Mesodermal cell (in vitro differentiated cells): ENCODE results near the gene ANKRD33.

Source experiments
- H3K27ac ChIP-seq: 2 replicates; pipeline ENCODE4 v1.7.0; 2013; ENCODE audit warnings: mild to moderate bottlenecking, low read depth, low read length, moderate library complexity; ENCODE audit not compliant: severe bottlenecking
- H3K36me3 ChIP-seq: 2 replicates; pipeline ENCODE4 v1.7.1; 2013; ENCODE audit warnings: mild to moderate bottlenecking, low read length, moderate library complexity; ENCODE audit not compliant: control insufficient read depth, insufficient read depth
- H3K4me1 ChIP-seq: one replicate; pipeline ENCODE4 v1.7.1; 2013; ENCODE audit warnings: mild to moderate bottlenecking, low read length; ENCODE audit not compliant: insufficient read depth, control insufficient read depth, poor library complexity, severe bottlenecking
- H3K4me3 ChIP-seq: 2 replicates; pipeline ENCODE4 v1.7.0; 2013; ENCODE audit warnings: low read length, control low read depth, mild to moderate bottlenecking; ENCODE audit not compliant: insufficient read depth, poor library complexity, severe bottlenecking; ENCODE audit errors: extremely low read depth
- H3K9me3 ChIP-seq: 2 replicates; pipeline ENCODE4 v1.7.1; 2013; ENCODE audit warnings: mild to moderate bottlenecking, low read length, moderate library complexity; ENCODE audit not compliant: control insufficient read depth
- WGBS, 2 experiments: methylation state at CpG; one replicate each; pipeline ENCODE4 v1.1.5; 2013; ENCODE audit warnings: missing lambda C conversion rate in 2 of 2; ENCODE audit not compliant: insufficient coverage in 2 of 2; 5-methylcytosine and 5-hydroxymethylcytosine counted together

The ANKRD33 gene

DNA sequence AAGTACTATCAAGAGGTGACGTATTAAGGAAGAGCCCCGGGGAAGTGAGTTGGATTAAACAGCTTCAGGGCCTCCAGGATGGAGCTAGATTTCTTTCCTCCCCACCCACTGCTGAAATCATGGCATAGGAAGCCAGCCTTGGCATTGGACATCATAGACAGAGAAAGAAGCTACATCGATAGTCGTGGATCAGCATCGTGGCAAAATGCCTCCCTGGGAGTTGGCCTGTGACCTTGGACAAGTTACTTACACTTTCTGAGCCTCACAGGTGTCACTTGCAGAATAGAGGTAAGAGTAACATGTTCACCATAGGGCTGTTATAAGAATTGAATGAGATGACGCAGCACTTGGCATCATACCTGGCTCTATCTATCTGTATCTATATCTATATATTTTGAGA, 5.9 kb downstream of the ANKRD33 start:
- 93 to 97% methylated on average over 4 to 5 of the region's 6 CpGs for WGBS, 2 experiments
- Histone ChIP-seq H3K36me3 (no peaks in the 10 kb centered on the region), H3K9me3 (no peaks in the 10 kb centered on the region), H3K27ac (no peak overlapping the region), H3K4me3 (no peak overlapping the region), H3K4me1 (peaks cover 24% of the 10 kb centered on the region)

DNA sequence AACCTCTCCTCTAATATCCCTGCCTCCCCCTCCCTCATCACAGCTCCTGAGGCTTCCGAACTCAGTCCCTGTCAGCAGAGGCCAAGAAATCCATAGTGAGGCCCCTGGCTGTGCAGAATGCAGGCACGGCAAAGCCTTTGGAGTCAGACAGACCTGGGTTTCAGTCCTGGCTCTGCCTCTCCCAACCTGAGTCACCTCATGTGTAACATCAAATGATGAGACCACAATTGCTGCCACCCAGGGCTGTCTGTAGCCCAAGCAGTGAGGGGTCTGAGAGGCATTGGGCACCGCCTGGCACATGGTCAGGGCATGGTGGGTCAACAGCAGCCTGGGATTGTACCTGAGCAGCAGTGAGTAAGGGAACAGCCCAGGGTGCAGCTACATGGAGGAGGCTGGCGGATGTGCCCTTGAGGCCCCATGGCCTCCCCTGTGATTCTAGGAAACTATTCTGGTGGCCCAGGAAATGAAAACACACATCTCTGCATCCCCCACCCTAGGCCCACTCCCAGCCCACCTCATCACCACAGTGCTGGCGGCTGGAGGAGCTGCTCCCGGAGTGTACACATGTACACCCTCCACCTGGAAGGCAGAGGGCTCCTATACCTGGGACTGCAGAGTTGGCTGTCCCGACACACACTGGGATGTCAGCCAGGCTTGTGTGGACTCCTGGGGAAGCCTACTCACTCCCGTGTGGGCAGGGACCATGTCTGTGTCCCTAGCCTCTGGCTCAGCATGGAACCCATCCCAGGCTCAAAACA, 7.7 kb downstream of the ANKRD33 start:
- H3K36me3 ChIP-seq = no peaks in the 10 kb centered on the region
- WGBS, 2 experiments = 87 to 92% methylated on average over 6 to 8 of the region's 8 CpGs
- H3K4me3 ChIP-seq = no peak overlapping the region
- H3K4me1 ChIP-seq = peaks cover 25% of the 10 kb centered on the region
- H3K9me3 ChIP-seq = no peaks in the 10 kb centered on the region
- H3K27ac ChIP-seq = no peak overlapping the region

DNA sequence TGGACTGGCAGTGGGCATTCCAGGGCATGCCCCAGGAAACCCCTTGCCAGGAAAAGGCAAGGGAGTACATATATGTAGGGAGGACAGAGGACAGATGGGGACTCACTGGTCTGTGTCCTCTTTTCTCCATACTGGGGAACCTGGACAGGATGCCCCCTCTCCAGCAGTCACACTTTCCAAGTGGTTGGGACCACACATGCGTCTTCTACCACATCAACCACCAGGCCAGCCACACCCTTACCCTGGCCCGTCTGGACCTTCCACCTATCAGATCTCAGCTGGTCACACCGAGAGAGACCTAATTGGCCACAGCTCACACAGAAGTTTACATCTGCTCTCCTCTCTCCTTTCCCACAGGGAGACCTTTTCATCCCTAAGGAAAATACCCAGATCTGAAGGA, 8.3 kb downstream of the ANKRD33 start:
- Histone ChIP-seq H3K4me3 (no peak overlapping the region), H3K9me3 (no peaks in the 10 kb centered on the region), H3K27ac (no peak overlapping the region), H3K4me1 (peaks cover 25% of the 10 kb centered on the region), H3K36me3 (no peaks in the 10 kb centered on the region)
- 88 to 93% methylated on average over 2 to 3 of the region's 3 CpGs for WGBS, 2 experiments

DNA sequence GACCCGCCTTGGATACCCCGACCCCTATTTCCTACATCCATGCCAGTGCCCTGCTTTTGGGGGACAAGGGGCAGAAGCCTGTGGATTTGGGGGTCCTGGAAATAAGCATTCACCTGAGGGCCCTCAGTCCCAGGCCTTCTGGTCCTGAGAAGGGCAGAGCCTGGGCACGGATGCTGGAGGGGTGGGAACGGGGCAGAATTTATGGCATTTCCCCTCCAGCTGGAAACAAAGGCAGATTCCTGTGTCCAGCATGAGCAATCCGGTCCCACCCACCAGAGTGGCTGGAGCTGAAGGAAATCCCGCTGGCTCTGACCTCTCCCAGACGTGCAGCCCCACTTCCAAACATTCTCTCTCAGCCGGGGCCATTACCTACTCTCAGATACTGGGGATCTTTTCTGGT, 9.3 kb downstream of the ANKRD33 start:
- 76 to 82% methylated on average over 6 of the region's 8 CpGs for whole genome bisulfite sequencing, 2 experiments
- Histone ChIP-seq H3K4me3 (no peak overlapping the region), H3K27ac (no peak overlapping the region), H3K36me3 (no peaks in the 10 kb centered on the region), H3K4me1 (peaks cover 25% of the 10 kb centered on the region), H3K9me3 (no peaks in the 10 kb centered on the region)

DNA sequence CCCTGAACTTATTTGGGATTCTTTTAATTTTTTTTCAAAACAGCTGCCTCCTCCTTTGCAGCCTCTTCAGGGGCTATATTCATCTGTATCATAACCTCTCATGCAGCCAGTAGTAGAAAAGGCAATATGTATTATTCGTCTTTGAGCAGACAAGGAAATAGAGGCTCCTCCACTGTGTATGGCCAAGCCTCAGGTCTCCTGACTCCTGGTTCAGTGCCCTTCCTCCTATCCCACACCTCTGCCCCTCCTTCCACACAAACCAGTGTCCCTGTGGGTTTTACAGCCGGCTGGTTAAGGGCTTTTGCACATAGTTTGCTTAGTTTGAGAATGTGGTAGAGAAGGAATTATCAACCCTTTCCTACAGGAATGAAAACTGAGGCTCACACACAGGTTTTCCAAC, 10.6 kb downstream of the ANKRD33 start:
- H3K4me3 ChIP-seq = no peak overlapping the region
- WGBS, 2 experiments = no CpG with 5 or more reads among the region's 2 CpGs
- H3K4me1 ChIP-seq = peaks cover 33% of the 10 kb centered on the region
- H3K9me3 ChIP-seq = no peaks in the 10 kb centered on the region
- H3K36me3 ChIP-seq = no peaks in the 10 kb centered on the region
- H3K27ac ChIP-seq = no peak overlapping the region

DNA sequence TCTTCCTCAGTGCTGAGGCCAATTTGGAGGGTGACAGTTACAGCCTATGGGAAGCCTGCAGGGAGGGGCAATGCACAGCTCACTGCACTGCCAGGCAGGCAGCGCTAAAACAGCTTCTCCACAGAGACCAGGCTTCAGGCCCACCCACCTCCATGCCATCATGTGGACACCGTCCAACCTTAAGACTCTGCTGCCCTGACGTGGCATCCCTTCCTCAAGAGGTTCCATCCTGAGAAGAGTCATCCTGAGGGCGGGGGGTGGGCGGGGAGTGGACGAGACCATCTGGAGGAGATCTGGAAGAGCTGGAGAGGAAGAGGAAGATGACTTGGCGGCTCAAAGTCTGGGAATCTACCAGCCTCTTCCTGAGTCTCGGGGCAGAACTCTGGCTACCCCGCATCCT, 11.0 kb downstream of the ANKRD33 start:
- Histone ChIP-seq H3K4me3 (no peak overlapping the region), H3K4me1 (peaks cover 33% of the 10 kb centered on the region), H3K27ac (no peak overlapping the region), H3K36me3 (no peaks in the 10 kb centered on the region), H3K9me3 (no peaks in the 10 kb centered on the region)
- 81 to 87% methylated on average over 5 to 8 of the region's 9 CpGs for WGBS, 2 experiments

DNA sequence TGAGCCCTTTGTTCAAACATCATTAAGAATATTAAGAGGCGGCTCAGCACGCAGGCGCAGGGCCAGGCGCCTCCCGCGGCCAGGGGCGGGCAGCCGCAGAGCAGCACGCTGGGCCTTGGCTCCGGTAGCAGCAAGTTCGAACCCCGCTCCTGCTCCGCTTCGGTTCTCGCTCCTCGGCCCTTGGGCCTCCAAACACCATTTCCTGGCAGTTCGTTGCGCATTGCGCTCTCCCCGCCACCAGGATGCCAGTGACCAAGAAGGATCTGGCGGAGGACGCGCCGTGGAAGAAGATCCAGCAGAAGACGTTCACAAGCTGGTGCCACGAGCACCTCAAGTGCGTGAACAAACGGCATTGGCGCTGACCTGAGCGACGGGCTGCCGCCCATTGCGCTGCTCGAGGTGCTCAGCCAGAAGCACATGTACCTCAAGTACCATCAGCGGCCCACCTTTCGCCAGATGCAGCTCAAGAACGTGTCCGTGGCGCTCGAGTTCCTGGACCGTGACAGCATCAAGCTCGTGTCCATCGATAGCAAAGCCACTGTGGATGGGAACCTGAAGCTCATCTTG, 12.5 kb downstream of the ANKRD33 start:
- H3K4me3 ChIP-seq = no peak overlapping the region
- 95 to 97% methylated on average over 43 of the region's 43 CpGs for WGBS, 2 experiments
- no peaks in the 10 kb centered on the region for H3K9me3 ChIP-seq
- H3K4me1 ChIP-seq = peaks cover 35% of the 10 kb centered on the region
- H3K27ac ChIP-seq = no peak overlapping the region
- H3K36me3 ChIP-seq = no peaks in the 10 kb centered on the region

DNA sequence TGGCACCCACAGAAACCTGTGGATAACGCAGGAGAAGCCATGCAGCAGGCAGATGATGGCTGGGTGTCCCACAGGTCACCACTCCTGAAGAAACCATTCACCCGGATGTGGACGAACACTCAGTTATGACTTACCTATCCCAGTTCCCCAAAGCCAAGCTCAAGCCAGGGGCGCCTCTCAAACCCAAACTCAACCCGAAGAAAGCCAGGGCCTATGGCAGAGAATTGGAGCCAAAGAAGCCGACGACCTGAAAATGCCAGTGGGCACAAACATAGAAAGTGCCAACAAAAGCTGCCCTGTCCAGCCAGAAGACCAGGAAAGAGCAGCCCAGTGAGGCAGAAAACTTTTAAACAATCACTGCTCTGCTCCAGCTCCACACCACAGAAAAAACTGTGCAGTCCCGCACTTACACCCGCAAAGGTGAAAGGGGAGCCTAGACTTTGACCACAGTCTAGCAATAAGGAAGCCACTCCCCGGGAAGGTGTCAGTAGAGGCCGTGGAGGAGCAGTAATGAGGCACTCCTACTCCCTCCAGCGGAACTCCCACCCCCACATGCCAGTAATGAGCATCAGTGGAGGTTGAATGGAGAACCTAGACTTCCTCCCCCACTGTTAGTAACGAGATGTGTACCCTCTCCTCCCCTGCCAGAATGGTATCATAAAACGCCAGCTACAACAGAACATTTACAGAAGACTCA, 13.4 kb downstream of the ANKRD33 start:
- Histone ChIP-seq H3K4me3 (no peak overlapping the region), H3K36me3 (no peaks in the 10 kb centered on the region)
- WGBS, 2 experiments = 90 to 93% methylated on average over 6 to 10 of the region's 14 CpGs

DNA sequence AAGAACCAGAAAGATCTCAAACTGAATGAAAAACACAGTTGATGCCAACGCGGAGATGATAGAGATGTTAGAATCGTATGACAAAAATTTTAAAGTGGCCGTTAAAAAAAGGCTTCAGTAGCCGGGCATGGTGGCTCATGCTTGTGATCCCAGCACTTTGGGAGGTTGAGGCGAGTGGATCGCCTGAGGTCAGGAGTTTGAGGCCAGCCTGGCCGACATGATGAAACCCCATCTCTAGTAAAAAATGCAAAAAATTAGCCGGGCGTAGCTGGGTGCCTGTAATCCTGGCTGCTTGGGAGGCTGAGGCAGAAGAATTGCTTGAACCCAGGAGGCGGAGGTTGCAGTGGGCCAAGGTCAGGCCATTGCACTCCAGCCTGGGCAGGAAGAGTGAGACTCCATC, 14.0 kb downstream of the ANKRD33 start:
- Histone ChIP-seq H3K4me3 (no peak overlapping the region), H3K9me3 (no peaks in the 10 kb centered on the region), H3K36me3 (no peaks in the 10 kb centered on the region), H3K27ac (no peak overlapping the region), H3K4me1 (peaks cover 43% of the 10 kb centered on the region)
- 92 to 97% methylated on average over 9 to 10 of the region's 11 CpGs for WGBS, 2 experiments

More for the DNA sequence above, 13.4 kb downstream of the ANKRD33 start:
- Histone ChIP-seq H3K4me1 (peaks cover 43% of the 10 kb centered on the region), H3K9me3 (no peaks in the 10 kb centered on the region), H3K27ac (no peak overlapping the region)

DNA sequence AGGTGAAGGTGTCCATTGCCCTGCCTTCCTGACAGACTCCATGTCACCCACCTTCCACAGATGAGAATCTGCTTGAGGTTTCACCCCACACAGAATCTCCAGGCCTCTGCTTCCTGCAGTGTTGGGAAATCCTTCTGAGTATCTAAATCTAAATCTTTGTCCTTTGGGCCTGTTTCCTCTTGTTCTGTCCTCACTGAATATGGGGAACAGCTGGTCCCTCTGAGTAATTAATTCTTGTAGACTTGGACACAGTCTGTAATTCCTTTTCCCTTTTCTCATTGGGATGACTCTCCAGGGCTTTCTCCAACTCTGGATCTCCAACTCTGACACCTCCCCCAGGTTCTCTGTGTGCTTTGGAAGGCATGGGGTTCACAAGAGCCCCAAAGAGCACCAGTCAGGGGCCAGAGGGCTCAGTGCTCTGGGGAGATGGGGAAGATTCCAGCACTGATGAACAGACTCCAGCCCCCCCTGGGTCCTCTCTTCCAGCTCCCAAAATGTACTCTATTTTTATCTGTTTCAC, 17.1 kb downstream of the ANKRD33 start:
- Histone ChIP-seq H3K4me3 (no peak overlapping the region), H3K9me3 (no peaks in the 10 kb centered on the region), H3K4me1 (peaks cover 35% of the 10 kb centered on the region), H3K36me3 (no peaks in the 10 kb centered on the region), H3K27ac (peak overlapping the region; percentile 89)
